Measurements from ENCODE around the gene TEAD4.
A peak's percentile ranks its signal among the peaks of the same experiment; 100 is the strongest.

TEAD4 gene

GRCh38 chr12:2984249-2984648 lies 25.1 kb downstream of the TEAD4 start:
- DNase-seq (ENCODE audit: insufficient read length) (no peak), FAIRE-seq (no peak)
- TF ChIP-seq TAF1 (IDR thresholded peaks at IDR 0.05; ENCODE audit: borderline replicate concordance, low read depth, low read length), result no peak
- no peak for TF ChIP-seq POLR2A (IDR thresholded peaks at IDR 0.05; ENCODE audit: low read depth, low read length)
- TF ChIP-seq POLR2AphosphoS5 (IDR thresholded peaks at IDR 0.05; ENCODE audit: low read depth, low read length), result no peak

DNA sequence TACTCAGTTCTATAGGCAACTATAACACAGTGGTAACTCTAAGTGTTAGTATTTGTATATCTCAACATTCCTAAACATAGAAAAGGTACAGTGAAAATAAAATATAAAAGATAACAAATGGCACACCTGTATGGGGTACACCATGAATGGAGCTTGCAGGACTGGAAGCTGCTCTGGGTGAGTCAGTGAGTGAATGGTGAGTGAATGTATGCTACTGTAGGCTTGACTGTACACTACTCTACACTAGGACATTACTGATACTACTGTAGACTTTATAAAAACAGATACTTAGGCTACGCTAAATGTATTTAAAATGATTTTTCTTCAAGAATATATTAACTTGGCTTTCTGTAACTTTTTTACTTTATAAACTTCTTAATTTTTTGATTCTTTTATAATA lies 25.5 kb downstream of the TEAD4 start:
- no peak for FAIRE-seq
- TF ChIP-seq TAF1 (IDR thresholded peaks at IDR 0.05; ENCODE audit: borderline replicate concordance, low read depth, low read length) (no peak), POLR2AphosphoS5 (IDR thresholded peaks at IDR 0.05; ENCODE audit: low read depth, low read length) (no peak), POLR2A (IDR thresholded peaks at IDR 0.05; ENCODE audit: low read depth, low read length) (no peak)
- DNase-seq (ENCODE audit: insufficient read length), result no peak

- no peak for TF ChIP-seq TAF1 (IDR thresholded peaks at IDR 0.05; ENCODE audit: borderline replicate concordance, low read depth, low read length)
- no peak for TF ChIP-seq POLR2AphosphoS5 (IDR thresholded peaks at IDR 0.05; ENCODE audit: low read depth, low read length)
- no peak for TF ChIP-seq POLR2A (IDR thresholded peaks at IDR 0.05; ENCODE audit: low read depth, low read length)
- FAIRE-seq, result no peak
These were observed 27.7 kb downstream of the TEAD4 start for GRCh38 chr12:2986876-2987275.

GRCh38 chr12:2988494-2988893 lies 29.3 kb downstream of the TEAD4 start:
- no peak for TF ChIP-seq TAF1 (IDR thresholded peaks at IDR 0.05; ENCODE audit: borderline replicate concordance, low read depth, low read length)
- no peak for TF ChIP-seq POLR2AphosphoS5 (IDR thresholded peaks at IDR 0.05; ENCODE audit: low read depth, low read length)
- no peak for TF ChIP-seq POLR2A (IDR thresholded peaks at IDR 0.05; ENCODE audit: low read depth, low read length)
- FAIRE-seq (no peak), DNase-seq (ENCODE audit: insufficient read length) (no peak)

More at GRCh38 chr12:2986876-2987275, 27.7 kb downstream of the TEAD4 start:
- no peak for DNase-seq (ENCODE audit: insufficient read length)

- FAIRE-seq (no peak), DNase-seq (ENCODE audit: insufficient read length) (no peak)
These were observed 33.5 kb downstream of the TEAD4 start for GRCh38 chr12:2992724-2993123.

DNA sequence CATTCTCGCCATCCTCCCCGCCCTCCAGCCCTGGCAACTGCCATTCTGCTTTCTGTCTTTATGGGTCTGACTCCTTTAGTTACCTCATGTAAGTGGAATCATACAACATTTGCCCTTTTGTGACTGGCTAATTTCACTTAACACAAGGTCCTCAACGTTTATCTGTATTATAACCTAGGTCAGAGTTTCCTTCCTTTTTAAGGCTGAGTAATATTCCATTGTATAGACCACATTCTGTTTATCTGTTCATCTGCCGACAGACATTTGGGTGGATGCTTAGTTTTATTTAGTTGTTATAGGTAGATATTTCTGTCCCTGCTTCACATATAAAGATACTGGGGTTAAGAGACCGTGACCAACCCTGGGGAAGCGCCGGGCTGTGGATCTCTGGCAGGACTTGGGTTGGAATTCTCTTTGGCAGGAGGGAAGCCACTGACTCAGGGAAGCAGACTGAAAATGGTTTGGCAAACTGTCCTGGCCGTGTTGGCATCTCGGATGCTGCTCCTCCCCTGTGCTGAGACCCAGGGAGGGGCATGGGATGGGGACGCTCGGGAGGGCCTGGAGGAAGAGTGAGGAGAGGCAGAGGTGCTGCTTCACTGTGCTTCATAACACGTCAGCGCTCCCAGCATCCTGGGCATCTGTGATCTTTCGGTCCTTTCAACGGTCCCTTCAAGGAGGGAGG lies 38.9 kb downstream of the TEAD4 start:
- no peak for TF ChIP-seq POLR2AphosphoS5 (IDR thresholded peaks at IDR 0.05; ENCODE audit: low read depth, low read length)
- no peak for TF ChIP-seq TAF1 (IDR thresholded peaks at IDR 0.05; ENCODE audit: borderline replicate concordance, low read depth, low read length)
- TF ChIP-seq POLR2A (IDR thresholded peaks at IDR 0.05; ENCODE audit: low read depth, low read length), result no peak
- no peak for DNase-seq (ENCODE audit: insufficient read length)
- no peak for FAIRE-seq

More at GRCh38 chr12:2992724-2993123, 33.5 kb downstream of the TEAD4 start:
- TF ChIP-seq POLR2A (IDR thresholded peaks at IDR 0.05; ENCODE audit: low read depth, low read length) (no peak), POLR2AphosphoS5 (IDR thresholded peaks at IDR 0.05; ENCODE audit: low read depth, low read length) (no peak), TAF1 (IDR thresholded peaks at IDR 0.05; ENCODE audit: borderline replicate concordance, low read depth, low read length) (no peak)

- FAIRE-seq (no peak), DNase-seq (ENCODE audit: insufficient read length) (no peak)
- TF ChIP-seq TAF1 (IDR thresholded peaks at IDR 0.05; ENCODE audit: borderline replicate concordance, low read depth, low read length) (no peak), POLR2A (IDR thresholded peaks at IDR 0.05; ENCODE audit: low read depth, low read length) (no peak), POLR2AphosphoS5 (IDR thresholded peaks at IDR 0.05; ENCODE audit: low read depth, low read length) (no peak)
These were observed 39.6 kb downstream of the TEAD4 start for GRCh38 chr12:2998789-2999264.

DNA sequence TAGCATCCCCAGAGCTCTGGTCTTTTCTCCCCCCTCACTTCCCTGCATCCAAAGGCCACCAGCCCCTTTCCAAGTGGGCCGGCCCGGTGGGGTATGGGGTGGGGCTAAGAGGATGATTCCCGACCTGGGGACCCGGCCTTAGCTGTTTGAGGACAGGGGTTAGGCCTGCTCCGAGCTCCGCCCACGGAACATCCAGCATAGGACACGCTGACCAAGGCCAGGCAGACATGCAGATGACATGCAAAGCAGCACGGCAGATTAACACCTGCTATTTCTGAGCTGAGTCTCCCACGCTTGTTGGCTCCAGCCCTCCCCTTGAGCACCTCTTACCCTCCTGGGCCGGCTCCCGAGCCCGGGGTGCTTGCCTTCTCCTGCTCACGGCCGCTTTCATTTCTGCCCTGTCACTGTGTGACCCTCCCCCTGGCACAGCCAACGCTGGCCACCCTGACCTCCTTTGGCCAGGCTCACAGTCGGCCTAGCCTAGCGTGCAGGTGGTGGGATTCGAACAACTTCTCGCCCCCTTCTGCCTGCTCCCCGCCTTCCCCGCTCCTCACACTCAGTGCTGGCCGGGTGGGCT lies 40.2 kb downstream of the TEAD4 start:
- FAIRE-seq (no peak), DNase-seq (ENCODE audit: insufficient read length) (no peak)
- no peak for TF ChIP-seq TAF1 (IDR thresholded peaks at IDR 0.05; ENCODE audit: borderline replicate concordance, low read depth, low read length)
- TF ChIP-seq POLR2A (IDR thresholded peaks at IDR 0.05; ENCODE audit: low read depth, low read length), result no peak
- no peak for TF ChIP-seq POLR2AphosphoS5 (IDR thresholded peaks at IDR 0.05; ENCODE audit: low read depth, low read length)

- no peak for FAIRE-seq
- no peak for DNase-seq (ENCODE audit: insufficient read length)
- TF ChIP-seq POLR2A (IDR thresholded peaks at IDR 0.05; ENCODE audit: low read depth, low read length), result no peak
- no peak for TF ChIP-seq TAF1 (IDR thresholded peaks at IDR 0.05; ENCODE audit: borderline replicate concordance, low read depth, low read length)
- TF ChIP-seq POLR2AphosphoS5 (IDR thresholded peaks at IDR 0.05; ENCODE audit: low read depth, low read length), result no peak
These were observed 41.5 kb downstream of the TEAD4 start for GRCh38 chr12:3000548-3001275.

DNA sequence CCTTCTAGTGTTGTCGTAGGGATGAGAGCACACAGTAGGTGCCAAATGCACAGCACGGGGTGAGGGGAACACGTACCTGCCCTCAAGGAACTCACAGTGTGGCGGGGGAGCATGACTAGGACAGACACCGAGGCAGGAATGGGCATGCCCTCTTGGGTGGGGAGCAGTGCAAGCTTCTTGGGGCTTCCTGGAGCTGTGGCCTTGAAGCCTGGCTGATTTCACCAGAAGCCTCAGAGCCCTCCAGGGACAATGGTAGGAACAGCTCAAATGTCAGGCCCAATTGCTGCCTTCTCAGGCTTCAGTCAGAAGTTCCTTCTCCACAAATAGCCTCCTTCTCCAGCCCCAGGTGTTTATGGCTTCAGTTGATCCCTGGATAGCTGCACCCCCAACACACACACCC lies 43.4 kb downstream of the TEAD4 start:
- DNase-seq (ENCODE audit: insufficient read length) (no peak), FAIRE-seq (no peak)
- no peak for TF ChIP-seq TAF1 (IDR thresholded peaks at IDR 0.05; ENCODE audit: borderline replicate concordance, low read depth, low read length)
- TF ChIP-seq POLR2AphosphoS5 (IDR thresholded peaks at IDR 0.05; ENCODE audit: low read depth, low read length), result no peak
- TF ChIP-seq POLR2A (IDR thresholded peaks at IDR 0.05; ENCODE audit: low read depth, low read length), result no peak

DNA sequence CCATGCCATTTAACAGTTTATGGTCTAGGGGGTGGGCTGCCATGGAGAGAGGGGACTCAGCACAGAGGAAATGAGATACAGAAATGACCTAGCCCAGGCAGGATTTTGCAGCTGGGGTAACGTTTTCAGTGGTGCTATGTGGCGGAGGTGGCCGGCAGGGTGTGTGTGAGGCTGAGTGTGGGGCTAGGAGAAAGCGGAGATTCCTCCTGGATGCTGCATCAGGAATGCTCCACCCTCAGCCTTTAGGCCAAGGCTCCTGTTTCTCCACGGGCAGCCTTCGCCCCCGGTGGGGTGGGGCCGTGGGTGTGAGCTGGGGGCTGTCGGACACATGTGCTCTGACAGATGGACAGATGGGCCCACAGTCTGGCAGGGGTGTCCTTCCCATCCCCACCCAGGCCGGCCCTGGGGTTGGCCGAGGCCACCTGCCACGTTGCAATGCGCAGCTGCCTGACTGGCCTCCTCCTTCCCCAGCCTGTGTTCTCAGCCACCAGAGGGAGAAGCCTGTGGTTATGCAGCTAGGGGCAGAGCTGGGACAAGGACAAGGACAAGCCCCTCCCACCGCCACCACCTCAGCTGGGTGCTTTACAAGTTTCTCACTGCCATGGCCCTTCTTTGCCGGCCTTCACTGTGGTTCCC lies 44.3 kb downstream of the TEAD4 start:
- DNase-seq (ENCODE audit: insufficient read length), result peak; percentile 5
- no peak for TF ChIP-seq TAF1 (IDR thresholded peaks at IDR 0.05; ENCODE audit: borderline replicate concordance, low read depth, low read length)
- TF ChIP-seq POLR2AphosphoS5 (IDR thresholded peaks at IDR 0.05; ENCODE audit: low read depth, low read length), result no peak
- TF ChIP-seq POLR2A (IDR thresholded peaks at IDR 0.05; ENCODE audit: low read depth, low read length), result no peak
- no peak for FAIRE-seq

Measured in GM12892 (cell line).